ENCODE results near the gene PPP2R3A. TPM values are rescaled to one million over a fixed set of nuclear protein-coding genes. Genes with fewer than 3 reads are reported as not detected.

PPP2R3A gene
- total and polyA plus RNA-seq, 2 of the 4 experiments (the other 2 are of a cell fraction), result 11.3 to 37.3 TPM

- Histone ChIP-seq H3K27me3 (ENCODE audit: control insufficient read depth, insufficient read depth, low read length) (no peaks in the 10 kb centered on the region), H2AFZ (replicated peaks; ENCODE audit: low read length, poor library complexity) (peak overlapping the region; percentile 48), H3K9ac (ENCODE audit: low read depth, low read length) (peak overlapping the region; percentile 6; the same call in 1 of the 2 replicates), H3K27ac (ENCODE audit: insufficient read depth, low read length) (peak overlapping the region; percentile 46), H4K20me1 (ENCODE audit: insufficient read depth, low read length) (no peaks in the 10 kb centered on the region), H2BK120ac (ENCODE audit: low read depth, low read length) (peak overlapping the region; percentile 90), H3K56ac (ENCODE audit: extremely low read depth, insufficient read depth, low read length) (peak overlapping the region; percentile 37), H4K5ac (ENCODE audit: low read depth, low read length) (peak overlapping the region; percentile 72; the same call in 1 of the 2 replicates), H3K14ac (replicated peaks; ENCODE audit: low read depth, low read length) (peak overlapping the region; percentile 92), H3K4me1 (ENCODE audit: control insufficient read depth, insufficient read depth, low read length) (peaks cover 8% of the 10 kb centered on the region), H3K4me2 (ENCODE audit: low read depth, low read length) (no peak overlapping the region; the same call in 1 of the 2 replicates), H2AK5ac (ENCODE audit: low read depth, low read length) (peak overlapping the region; percentile 91), H3K79me1 (ENCODE audit: low read depth in 1 of 2, low read length in 2 of 2) (peaks cover 7 to 12% of the 10 kb centered on the region in 2 experiments; a peak in 3 of 4 replicates), H4K91ac (ENCODE audit: insufficient read depth, low read depth, low read length) (peak overlapping the region; percentile 73), H3K18ac (ENCODE audit: low read depth, low read length) (peak overlapping the region; percentile 39; the same call in 1 of the 2 replicates), H3K9me3 (ENCODE audit: control insufficient read depth, insufficient read depth, low read length) (no peaks in the 10 kb centered on the region), H3K4ac (ENCODE audit: low read depth, low read length) (peak overlapping the region; percentile 94), H2BK20ac (ENCODE audit: low read depth, low read length) (peak overlapping the region; percentile 75), H3K23ac (ENCODE audit: low read depth, low read length) (peak overlapping the region; percentile 88), H2BK15ac (ENCODE audit: low read depth, low read length) (peak overlapping the region; percentile 75; the same call in 2 of the 3 replicates), H2BK5ac (ENCODE audit: low read depth, low read length, poor library complexity, severe bottlenecking) (peak overlapping the region; percentile 73), H4K8ac (ENCODE audit: low read depth in 2 of 2, low read length in 2 of 2) (peak overlapping the region; percentile 21 to 91), H3K36me3 (ENCODE audit: control insufficient read depth, insufficient read depth, low read length) (peaks cover 2% of the 10 kb centered on the region; the same call in 1 of the 2 replicates), H3K4me3 (ENCODE audit: insufficient read depth, low read depth, low read length) (no peak overlapping the region), H2AK9ac (replicated peaks; ENCODE audit: low read depth, low read length, poor library complexity) (peak overlapping the region; percentile 38), H3K9me1 (ENCODE audit: insufficient read depth, low read length) (peaks cover 3% of the 10 kb centered on the region; the same call in 1 of the 2 replicates)
- BruUV-seq (replicated peaks), result no TSS peak
- in situ Hi-C loops (cut with MboI; ENCODE audit: low sequenced_read_pairs) (loop anchor here (5.0 to 10.0 kb wide), 4 partner anchors 184 to 951 kb away; partner anchors contain the start of genes PCCB and STAG1), intact Hi-C loops (cut with micrococcal nuclease) (loop anchor here (10.0 kb wide), 2 partner anchors 324 to 474 kb away; no protein-coding TSS in a partner anchor), dilution Hi-C loops (cut with HindIII; ENCODE audit: low sequenced_read_pairs, unreplicated experiment) (no loop called here)
- ATAC-seq (ENCODE audit: low read depth) (peak; percentile 53), DNase-seq (peak; percentile 27)
- ChIA-PET CTCF (interaction anchor here (0.6 to 1.5 kb wide), 5 partner anchors 102 to 681 kb away, joined by 3 to 7 read pairs (median 4); partner anchors contain the start of gene STAG1), POLR2A (ENCODE audit: unreplicated experiment) (interaction anchor here (0.6 kb wide), 1 partner anchor 417 kb away, joined by 3 read pairs; no protein-coding TSS in a partner anchor)
- WGBS, 2 experiments (ENCODE audit: extremely low coverage in 2 of 2, insufficient read length in 1 of 2), result 51% methylated on average over 5 of the region's 9 CpGs; no CpG with 5 or more reads in 1 of the 2 experiments
- TF ChIP-seq, protein P1, sequence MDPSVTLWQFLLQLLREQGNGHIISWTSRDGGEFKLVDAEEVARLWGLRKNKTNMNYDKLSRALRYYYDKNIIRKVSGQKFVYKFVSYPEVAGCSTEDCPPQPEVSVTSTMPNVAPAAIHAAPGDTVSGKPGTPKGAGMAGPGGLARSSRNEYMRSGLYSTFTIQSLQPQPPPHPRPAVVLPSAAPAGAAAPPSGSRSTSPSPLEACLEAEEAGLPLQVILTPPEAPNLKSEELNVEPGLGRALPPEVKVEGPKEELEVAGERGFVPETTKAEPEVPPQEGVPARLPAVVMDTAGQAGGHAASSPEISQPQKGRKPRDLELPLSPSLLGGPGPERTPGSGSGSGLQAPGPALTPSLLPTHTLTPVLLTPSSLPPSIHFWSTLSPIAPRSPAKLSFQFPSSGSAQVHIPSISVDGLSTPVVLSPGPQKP (IDR thresholded peaks at IDR 0.05; ENCODE audit: borderline replicate concordance, low read depth, low read length), result no peak
- TF ChIP-seq, protein P2, sequence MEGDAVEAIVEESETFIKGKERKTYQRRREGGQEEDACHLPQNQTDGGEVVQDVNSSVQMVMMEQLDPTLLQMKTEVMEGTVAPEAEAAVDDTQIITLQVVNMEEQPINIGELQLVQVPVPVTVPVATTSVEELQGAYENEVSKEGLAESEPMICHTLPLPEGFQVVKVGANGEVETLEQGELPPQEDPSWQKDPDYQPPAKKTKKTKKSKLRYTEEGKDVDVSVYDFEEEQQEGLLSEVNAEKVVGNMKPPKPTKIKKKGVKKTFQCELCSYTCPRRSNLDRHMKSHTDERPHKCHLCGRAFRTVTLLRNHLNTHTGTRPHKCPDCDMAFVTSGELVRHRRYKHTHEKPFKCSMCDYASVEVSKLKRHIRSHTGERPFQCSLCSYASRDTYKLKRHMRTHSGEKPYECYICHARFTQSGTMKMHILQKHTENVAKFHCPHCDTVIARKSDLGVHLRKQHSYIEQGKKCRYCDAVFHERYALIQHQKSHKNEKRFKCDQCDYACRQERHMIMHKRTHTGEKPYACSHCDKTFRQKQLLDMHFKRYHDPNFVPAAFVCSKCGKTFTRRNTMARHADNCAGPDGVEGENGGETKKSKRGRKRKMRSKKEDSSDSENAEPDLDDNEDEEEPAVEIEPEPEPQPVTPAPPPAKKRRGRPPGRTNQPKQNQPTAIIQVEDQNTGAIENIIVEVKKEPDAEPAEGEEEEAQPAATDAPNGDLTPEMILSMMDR (conservative IDR thresholded peaks at IDR 0.05; ENCODE audit: low read depth, low read length), result no peak
- TF ChIP-seq BHLHE40 (IDR thresholded peaks at IDR 0.05; ENCODE audit: low read depth, low read length) (no peak), RAD21 (IDR thresholded peaks at IDR 0.05; ENCODE audit: low read length) (0 out of 2 replicates have a peak, but pooled peaks have one; percentile 8), FOS (IDR thresholded peaks at IDR 0.05; ENCODE audit: low read depth, low read length) (no peak), SMC3 (IDR thresholded peaks at IDR 0.05; ENCODE audit: low read depth, low read length) (no peak), RFX5 (IDR thresholded peaks at IDR 0.05; ENCODE audit: low read depth, low read length) (no peak)
Observed at GRCh38 chr3:136070953-136071949, 105.7 kb downstream of the PPP2R3A start.
